Activated T-cell treated with anti-CD3 and anti-CD28 coated beads, Interleukin-2, amount 50 U/mL, for 48 hours (primary cell): ENCODE results near the gene TYW1.
"Not testable (repeated sequence)": the region's sequence is repeated elsewhere in the genome, so short reads cannot be mapped to it uniquely, and the experiment has no call there.

Experiments
- DNase-seq, 2 experiments: peaks; one replicate each; pipeline ENCODE4 v3.0.0-alpha.2; 2020

Gene TYW1

GRCh38 chr7:67049908-67050307 lies 53.3 kb downstream of the TYW1 start:
- not testable (repeated sequence) for DNase-seq

GRCh38 chr7:67052161-67052560 lies 55.5 kb downstream of the TYW1 start:
- not testable (repeated sequence) for DNase-seq

- DNase-seq, result no peak
These were observed 60.0 kb downstream of the TYW1 start for GRCh38 chr7:67056683-67057082.

GRCh38 chr7:67061321-67061720 lies 64.7 kb downstream of the TYW1 start:
- DNase-seq, result not testable (repeated sequence)

- DNase-seq, result not testable (repeated sequence)
These were observed 66.2 kb downstream of the TYW1 start for GRCh38 chr7:67062802-67063201.

GRCh38 chr7:67066950-67067622 lies 70.5 kb downstream of the TYW1 start:
- not testable (repeated sequence) for DNase-seq

- DNase-seq, result not testable (repeated sequence)
These were observed 79.5 kb downstream of the TYW1 start for GRCh38 chr7:67076120-67076519.

- DNase-seq, result not testable (repeated sequence)
These were observed 86.2 kb downstream of the TYW1 start for GRCh38 chr7:67082880-67083279.

- not testable (repeated sequence) for DNase-seq
These were observed 92.6 kb downstream of the TYW1 start for GRCh38 chr7:67089261-67089660.

GRCh38 chr7:67091053-67091452 lies 94.4 kb downstream of the TYW1 start:
- not testable (repeated sequence) for DNase-seq

GRCh38 chr7:67098031-67098430 lies 101.4 kb downstream of the TYW1 start:
- DNase-seq, result not testable (repeated sequence)

GRCh38 chr7:67099406-67099805 lies 102.8 kb downstream of the TYW1 start:
- not testable (repeated sequence) for DNase-seq

- not testable (repeated sequence) for DNase-seq
These were observed 103.4 kb downstream of the TYW1 start for GRCh38 chr7:67100038-67100437.

GRCh38 chr7:67100956-67101361 lies 104.3 kb downstream of the TYW1 start:
- DNase-seq, result no peak

- DNase-seq, result not testable (repeated sequence)
These were observed 108.3 kb downstream of the TYW1 start for GRCh38 chr7:67104937-67105336.

- no peak for DNase-seq
These were observed 108.7 kb downstream of the TYW1 start for GRCh38 chr7:67105377-67105776.

GRCh38 chr7:67106255-67106654 lies 109.6 kb downstream of the TYW1 start:
- not testable (repeated sequence) for DNase-seq

GRCh38 chr7:67111342-67111741 lies 114.7 kb downstream of the TYW1 start:
- not testable (repeated sequence) for DNase-seq

GRCh38 chr7:67114483-67115246 lies 118.0 kb downstream of the TYW1 start:
- DNase-seq, result not testable (repeated sequence)

- DNase-seq, result not testable (repeated sequence)
These were observed 123.9 kb downstream of the TYW1 start for GRCh38 chr7:67120491-67120890.

GRCh38 chr7:67128257-67128656 lies 131.6 kb downstream of the TYW1 start:
- DNase-seq, result not testable (repeated sequence)

- not testable (repeated sequence) for DNase-seq
These were observed 134.1 kb downstream of the TYW1 start for GRCh38 chr7:67130766-67131165.

GRCh38 chr7:67134912-67135311 lies 138.3 kb downstream of the TYW1 start:
- peak; percentile 55 to 65 for DNase-seq
